ENCODE measurements around the gene BNC1. TPM values are rescaled to one million over a fixed set of nuclear protein-coding genes. Genes with fewer than 3 reads are reported as not detected.

Gene BNC1
- total RNA-seq, 1 donor from 2014 or later, result 3.2 TPM

GRCh38 chr15:83295417-83295816, 11.0 kb upstream of the BNC1 start:
- TF ChIP-seq CTCF (IDR thresholded peaks at IDR 0.05), result no peak
- Mint-ChIP-seq H3K4me1 (ENCODE audit: unreplicated experiment) (no peaks in the 10 kb centered on the region), H3K4me3 (ENCODE audit: unreplicated experiment) (no peak overlapping the region), H3K27ac (ENCODE audit: unreplicated experiment) (no peak overlapping the region), H3K9me3 (ENCODE audit: unreplicated experiment) (no peaks in the 10 kb centered on the region), H3K27me3 (ENCODE audit: unreplicated experiment) (no peaks in the 10 kb centered on the region), H3K36me3 (ENCODE audit: unreplicated experiment) (no peaks in the 10 kb centered on the region)
- no peak for DNase-seq (ENCODE audit: extremely low spot score, unreplicated experiment)

- Mint-ChIP-seq H3K27me3 (ENCODE audit: unreplicated experiment) (no peaks in the 10 kb centered on the region), H3K4me3 (ENCODE audit: unreplicated experiment) (no peak overlapping the region), H3K27ac (ENCODE audit: unreplicated experiment) (no peak overlapping the region), H3K4me1 (ENCODE audit: unreplicated experiment) (peaks cover 3% of the 10 kb centered on the region), H3K36me3 (ENCODE audit: unreplicated experiment) (no peaks in the 10 kb centered on the region), H3K9me3 (ENCODE audit: unreplicated experiment) (no peaks in the 10 kb centered on the region)
- no peak for DNase-seq (ENCODE audit: extremely low spot score, unreplicated experiment)
- no peak for TF ChIP-seq CTCF (IDR thresholded peaks at IDR 0.05)
Measured at GRCh38 chr15:83293201-83293600, 8.7 kb upstream of the BNC1 start.

GRCh38 chr15:83292317-83292716, 7.9 kb upstream of the BNC1 start:
- Mint-ChIP-seq H3K27me3 (ENCODE audit: unreplicated experiment) (no peaks in the 10 kb centered on the region), H3K36me3 (ENCODE audit: unreplicated experiment) (no peaks in the 10 kb centered on the region), H3K4me1 (ENCODE audit: unreplicated experiment) (peaks cover 12% of the 10 kb centered on the region), H3K27ac (ENCODE audit: unreplicated experiment) (no peak overlapping the region), H3K4me3 (ENCODE audit: unreplicated experiment) (no peak overlapping the region), H3K9me3 (ENCODE audit: unreplicated experiment) (no peaks in the 10 kb centered on the region)
- no peak for TF ChIP-seq CTCF (IDR thresholded peaks at IDR 0.05)
- no peak for DNase-seq (ENCODE audit: extremely low spot score, unreplicated experiment)

GRCh38 chr15:83290236-83290635, 5.8 kb upstream of the BNC1 start:
- no peaks in the 10 kb centered on the region for H3K27me3 Mint-ChIP-seq (ENCODE audit: unreplicated experiment)
- no peak overlapping the region for H3K4me3 Mint-ChIP-seq (ENCODE audit: unreplicated experiment)
- peaks cover 19% of the 10 kb centered on the region for H3K4me1 Mint-ChIP-seq (ENCODE audit: unreplicated experiment)
- no peaks in the 10 kb centered on the region for H3K36me3 Mint-ChIP-seq (ENCODE audit: unreplicated experiment)
- TF ChIP-seq CTCF (IDR thresholded peaks at IDR 0.05), result no peak
- DNase-seq (ENCODE audit: extremely low spot score, unreplicated experiment), result no peak
- H3K9me3 Mint-ChIP-seq (ENCODE audit: unreplicated experiment), result no peaks in the 10 kb centered on the region
- H3K27ac Mint-ChIP-seq (ENCODE audit: unreplicated experiment), result no peak overlapping the region

GRCh38 chr15:83289160-83289559, 4.7 kb upstream of the BNC1 start:
- H3K9me3 Mint-ChIP-seq (ENCODE audit: unreplicated experiment), result no peaks in the 10 kb centered on the region
- peaks cover 19% of the 10 kb centered on the region for H3K4me1 Mint-ChIP-seq (ENCODE audit: unreplicated experiment)
- no peak overlapping the region for H3K4me3 Mint-ChIP-seq (ENCODE audit: unreplicated experiment)
- DNase-seq (ENCODE audit: extremely low spot score, unreplicated experiment), result no peak
- H3K27ac Mint-ChIP-seq (ENCODE audit: unreplicated experiment), result no peak overlapping the region
- TF ChIP-seq CTCF (IDR thresholded peaks at IDR 0.05), result no peak
- H3K36me3 Mint-ChIP-seq (ENCODE audit: unreplicated experiment), result no peaks in the 10 kb centered on the region
- H3K27me3 Mint-ChIP-seq (ENCODE audit: unreplicated experiment), result no peaks in the 10 kb centered on the region

All from osteocyte (in vitro differentiated cells).